NCI-H226 (cell line): Measurements from ENCODE around the gene SRPK2.
"Not testable (repeated sequence)": the region's sequence is repeated elsewhere in the genome, so short reads cannot be mapped to it uniquely, and the experiment has no call there.

Source experiments
- DNase-seq: peaks from one replicate; pipeline ENCODE4 v3.0.0-alpha.2; 2015

Gene SRPK2

GRCh38 chr7:105388356-105389087, at the start of gene SRPK2:
Gene SRPK2 (minus strand): TSS chr7:105388921.
- DNase-seq: peak; percentile 61

GRCh38 chr7:105438254-105438653, 49.5 kb upstream of the SRPK2 start:
- DNase-seq: no peak

DNA sequence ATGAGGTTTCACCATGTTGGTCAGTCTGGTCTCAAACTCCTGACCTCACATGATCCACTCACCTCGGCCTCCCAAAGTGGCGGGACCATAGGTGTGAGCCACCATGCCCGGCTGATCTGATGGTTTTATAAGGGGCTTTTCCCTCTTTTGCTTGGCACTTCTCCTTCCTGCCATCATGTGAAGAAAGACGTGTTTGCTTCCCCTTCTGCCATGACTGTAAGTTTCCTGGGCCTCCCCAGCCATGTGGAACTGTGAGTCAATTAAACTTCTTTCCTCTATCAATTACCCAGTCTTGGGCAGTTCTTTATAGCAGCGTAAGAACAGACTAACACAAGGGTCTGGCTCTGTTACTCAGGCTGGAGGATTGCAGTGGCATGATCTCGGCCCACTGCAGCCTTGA, 48.6 kb upstream of the SRPK2 start:
- not testable (repeated sequence) for DNase-seq

GRCh38 chr7:105429746-105430612, 41.3 kb upstream of the SRPK2 start:
- DNase-seq: no peak

DNA sequence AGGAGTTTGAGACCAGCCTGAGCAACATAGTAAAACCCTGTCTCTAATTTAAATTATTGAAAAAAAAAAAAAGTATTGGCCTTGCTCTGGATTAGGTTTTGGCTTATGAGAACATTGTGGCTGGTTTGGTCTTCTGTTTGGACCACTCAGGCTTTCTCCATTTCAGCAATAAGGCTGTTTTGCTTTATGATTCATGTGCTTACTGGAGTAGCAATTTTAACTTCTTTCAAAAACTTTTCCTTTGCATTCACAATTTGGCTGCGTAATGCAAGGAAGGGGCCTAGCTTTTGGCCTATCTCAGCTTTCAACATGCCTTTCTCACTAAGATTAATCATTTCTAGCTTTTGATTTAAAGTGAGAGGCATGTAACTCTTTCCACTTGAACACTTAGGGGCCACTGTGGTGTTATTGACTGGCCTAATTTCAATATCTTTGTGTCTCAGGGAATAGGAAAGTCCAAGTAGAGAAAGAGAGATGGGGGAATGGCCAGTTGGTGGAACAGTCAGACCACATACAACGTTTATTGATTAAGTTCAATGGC, 38.0 kb upstream of the SRPK2 start:
- DNase-seq: no peak

- no peak for DNase-seq
These were observed 35.3 kb upstream of the SRPK2 start for GRCh38 chr7:105423987-105424386.

DNA sequence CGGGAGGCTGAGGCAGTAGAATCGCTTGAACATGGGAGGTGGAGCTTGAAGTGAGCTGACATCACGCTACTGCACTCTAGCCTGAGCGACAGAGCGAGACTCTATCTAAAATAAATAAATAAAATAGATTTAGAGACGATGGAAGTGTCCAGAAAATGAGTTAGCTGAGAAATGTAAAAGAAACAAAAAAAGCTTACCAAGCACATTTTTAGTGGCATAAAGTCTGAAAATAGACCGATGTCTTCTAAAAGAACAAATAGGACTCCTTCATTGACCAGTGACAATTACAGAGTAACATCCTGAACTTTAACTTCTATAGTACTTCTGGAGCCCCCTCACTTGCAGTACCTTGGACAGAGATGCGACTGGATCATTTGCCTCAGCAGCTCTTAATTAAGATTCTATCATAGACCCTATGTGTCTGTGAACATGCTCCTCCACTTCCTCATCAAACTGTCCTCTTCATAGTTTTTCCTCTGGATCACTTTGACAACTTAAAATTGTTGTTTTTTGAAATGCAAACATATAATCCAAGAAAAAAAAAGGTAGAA, 25.2 kb upstream of the SRPK2 start:
- no peak for DNase-seq

DNA sequence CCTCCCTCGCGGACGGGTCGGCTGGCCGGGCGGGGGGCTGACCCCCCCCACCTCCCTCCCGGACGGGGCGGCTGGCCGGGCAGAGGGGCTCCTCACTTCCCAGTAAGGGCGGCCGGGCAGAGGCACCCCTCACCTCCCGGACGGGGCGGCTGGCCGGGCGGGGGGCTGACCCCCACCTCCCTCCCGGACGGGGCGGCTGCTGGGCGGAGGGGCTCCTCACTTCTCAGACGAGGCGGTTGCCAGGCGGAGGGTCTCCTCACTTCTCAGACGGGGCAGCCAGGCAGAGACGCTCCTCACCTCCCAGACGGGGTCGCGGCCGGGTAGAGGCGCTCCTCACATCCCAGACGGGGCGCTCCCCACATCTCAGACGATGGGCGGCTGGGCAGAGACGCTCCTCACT, 22.1 kb upstream of the SRPK2 start:
- not testable (repeated sequence) for DNase-seq

DNA sequence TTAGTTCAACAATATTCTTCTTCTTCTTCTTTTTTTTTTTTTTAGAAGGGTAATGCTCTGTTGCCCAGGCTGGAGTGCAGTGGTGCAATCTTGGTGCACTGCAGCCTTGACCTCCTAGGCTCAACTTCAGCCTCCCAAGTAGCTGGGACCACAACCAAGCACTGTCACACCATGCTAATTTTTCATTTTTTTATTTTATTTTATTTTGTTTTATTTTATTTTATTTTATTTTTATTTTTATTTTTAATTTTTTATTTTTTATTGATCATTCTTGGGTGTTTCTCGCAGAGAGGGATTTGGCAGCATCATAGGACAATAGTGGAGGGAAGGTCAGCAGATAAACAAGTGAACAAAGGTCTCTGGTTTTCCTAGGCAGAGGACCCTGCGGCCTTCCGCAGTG, 21.1 kb upstream of the SRPK2 start:
- DNase-seq: not testable (repeated sequence)

DNA sequence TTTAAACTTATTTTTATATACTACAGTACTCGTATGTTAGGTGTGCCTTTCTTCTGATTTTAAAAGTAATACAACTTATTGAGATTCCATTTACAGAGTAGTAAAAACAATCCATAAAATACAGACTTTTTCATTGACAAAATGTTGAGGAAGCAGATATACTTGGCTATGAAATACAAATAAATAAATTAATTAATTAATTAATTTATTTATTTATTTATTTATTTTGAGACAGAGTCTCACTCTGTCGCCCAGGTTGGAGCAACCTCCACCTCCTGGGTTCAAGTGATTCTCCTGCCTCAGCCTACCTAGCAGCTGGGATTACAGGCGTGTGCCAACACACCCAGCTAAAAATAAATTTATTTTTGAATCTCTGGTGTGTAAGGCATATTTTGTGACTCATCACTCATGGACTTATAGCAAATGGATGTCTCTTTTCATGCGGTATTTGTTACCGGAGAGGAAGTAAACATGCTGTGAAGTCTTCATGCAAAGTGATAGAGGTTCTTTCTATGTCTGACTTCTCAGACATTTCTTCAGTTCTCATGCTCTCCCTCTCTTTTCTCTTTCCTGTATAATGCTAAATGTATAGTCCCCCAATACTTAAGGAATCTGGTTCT, 20.2 kb upstream of the SRPK2 start:
- no peak for DNase-seq

GRCh38 chr7:105403128-105403527, 14.4 kb upstream of the SRPK2 start:
- DNase-seq: no peak

DNA sequence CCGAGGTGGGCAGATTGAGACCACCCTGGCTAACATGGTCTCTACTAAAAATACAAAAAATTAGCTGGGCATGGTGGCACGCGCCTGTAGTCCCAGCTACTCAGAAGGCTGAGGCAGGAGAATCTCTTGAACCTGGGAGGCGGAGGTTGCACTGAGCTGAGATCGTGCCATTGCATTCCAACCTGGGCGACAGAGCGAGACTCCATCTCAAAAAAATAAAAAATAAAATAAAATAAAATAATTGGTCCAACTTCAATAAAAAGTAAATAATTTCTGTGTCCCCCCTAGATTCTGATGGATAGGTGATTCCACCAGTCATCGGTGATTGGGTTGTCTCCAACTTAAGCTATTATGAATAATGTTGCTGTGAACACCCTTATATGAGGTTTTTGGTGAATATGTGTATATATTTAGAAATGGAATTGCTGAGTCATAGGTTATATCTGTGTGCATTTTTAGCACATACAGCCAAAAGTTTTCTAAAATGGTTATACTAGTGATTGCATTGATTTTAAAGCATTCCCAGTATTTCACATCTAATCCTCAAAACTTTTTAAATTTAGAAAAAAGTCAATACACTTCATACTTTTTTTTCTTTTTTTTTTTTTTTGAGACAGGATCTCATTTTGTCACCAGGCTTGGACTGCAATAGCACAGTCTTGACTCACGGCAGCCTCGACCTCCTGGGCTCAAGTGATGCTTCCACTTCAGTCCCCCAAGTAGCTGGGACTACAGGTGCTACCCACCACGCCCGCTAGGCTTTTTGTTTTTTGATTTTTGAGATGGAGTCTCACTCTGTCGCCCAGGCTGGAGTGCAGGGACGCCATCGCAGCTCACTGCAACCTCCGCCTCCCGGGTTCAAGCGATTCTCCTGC, 13.7 kb upstream of the SRPK2 start:
- no peak for DNase-seq

GRCh38 chr7:105399043-105399725, 10.5 kb upstream of the SRPK2 start:
- no peak for DNase-seq

GRCh38 chr7:105396566-105396965, 7.8 kb upstream of the SRPK2 start:
- no peak for DNase-seq

DNA sequence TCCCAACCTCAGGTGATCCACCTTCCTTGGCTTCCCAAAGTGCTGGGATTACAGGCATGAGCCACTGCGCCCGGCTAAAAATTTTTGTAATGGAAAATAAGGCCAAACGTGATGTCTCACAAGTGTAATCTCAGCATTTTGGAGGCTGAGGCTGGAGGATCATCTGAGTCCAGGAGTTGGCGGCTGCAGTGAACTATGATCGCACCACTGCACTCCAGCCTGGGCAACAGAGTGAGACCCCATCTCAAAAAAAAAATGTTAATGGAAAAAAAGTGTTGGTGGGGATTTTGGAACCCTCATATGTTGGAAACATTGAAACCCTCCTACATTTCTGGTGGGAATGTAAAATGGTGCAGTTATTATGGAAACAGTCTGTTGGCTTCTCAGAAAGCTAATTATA, 2.7 kb upstream of the SRPK2 start:
- no peak for DNase-seq

- DNase-seq: no peak
These were observed 1.2 kb upstream of the SRPK2 start for GRCh38 chr7:105389889-105390288.

GRCh38 chr7:105389088-105389650, 448 bp upstream of the SRPK2 start:
- peak; percentile 59 for DNase-seq

DNA sequence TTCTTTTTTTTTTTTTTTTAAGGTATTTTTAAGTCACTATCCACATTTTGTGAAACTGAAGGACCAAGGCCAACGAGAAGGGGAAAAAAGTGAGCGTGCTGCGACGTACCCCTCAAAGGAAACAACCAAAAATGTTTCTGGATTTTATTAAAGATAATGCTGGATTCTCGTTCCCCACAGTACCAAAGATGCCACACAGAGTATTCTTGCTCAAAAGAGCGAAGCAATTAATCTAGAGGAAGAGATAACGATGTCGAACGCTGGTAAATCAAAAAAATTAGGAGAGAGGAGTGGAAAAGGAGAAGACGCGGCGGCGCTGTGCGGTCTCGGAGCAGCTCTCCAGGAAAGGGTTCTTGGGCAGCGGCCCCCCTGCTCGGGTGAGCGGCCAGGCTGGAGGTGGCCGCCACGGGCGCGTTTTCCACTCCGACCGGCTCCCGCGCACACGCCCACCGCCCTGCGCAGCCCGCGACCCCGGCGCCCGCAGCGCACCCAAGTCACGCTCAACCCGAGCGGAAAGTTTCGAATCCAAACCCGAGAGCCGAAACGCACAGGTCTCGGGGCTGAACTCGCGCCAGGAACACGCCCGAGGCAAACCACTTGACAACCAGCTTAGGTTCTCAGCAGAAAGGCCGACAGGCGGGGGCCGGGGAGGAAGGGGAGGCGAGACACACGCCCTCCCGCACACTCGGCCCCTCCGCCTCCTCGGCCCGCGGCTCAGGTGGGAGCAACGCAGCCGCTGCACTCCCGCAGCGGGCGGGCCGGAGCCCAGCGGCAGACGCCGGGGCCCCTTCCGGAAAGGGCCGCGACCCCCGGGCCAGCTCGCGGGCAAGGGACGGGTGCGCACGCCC, 989 bp downstream of the SRPK2 start:
- peak; percentile 58 for DNase-seq

DNA sequence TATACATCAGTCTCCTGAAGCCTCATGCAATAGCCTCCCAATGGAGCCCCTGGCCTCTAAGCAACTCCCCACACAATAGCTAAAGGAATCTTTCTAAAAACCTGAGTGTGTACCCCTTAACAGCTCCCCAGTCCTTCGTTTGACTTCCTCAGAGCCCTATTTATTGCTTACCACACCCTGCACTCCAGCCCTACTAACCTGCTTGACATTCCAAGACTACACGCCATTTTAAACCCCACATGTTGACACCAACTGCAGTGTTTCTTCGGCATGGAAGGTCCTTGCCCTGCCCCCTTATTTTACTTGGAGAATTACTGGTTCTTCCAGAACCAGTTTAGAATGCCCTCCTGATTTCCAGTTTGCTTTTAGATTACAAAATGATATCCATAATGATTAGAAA, 10.8 kb downstream of the SRPK2 start:
- DNase-seq: no peak

DNA sequence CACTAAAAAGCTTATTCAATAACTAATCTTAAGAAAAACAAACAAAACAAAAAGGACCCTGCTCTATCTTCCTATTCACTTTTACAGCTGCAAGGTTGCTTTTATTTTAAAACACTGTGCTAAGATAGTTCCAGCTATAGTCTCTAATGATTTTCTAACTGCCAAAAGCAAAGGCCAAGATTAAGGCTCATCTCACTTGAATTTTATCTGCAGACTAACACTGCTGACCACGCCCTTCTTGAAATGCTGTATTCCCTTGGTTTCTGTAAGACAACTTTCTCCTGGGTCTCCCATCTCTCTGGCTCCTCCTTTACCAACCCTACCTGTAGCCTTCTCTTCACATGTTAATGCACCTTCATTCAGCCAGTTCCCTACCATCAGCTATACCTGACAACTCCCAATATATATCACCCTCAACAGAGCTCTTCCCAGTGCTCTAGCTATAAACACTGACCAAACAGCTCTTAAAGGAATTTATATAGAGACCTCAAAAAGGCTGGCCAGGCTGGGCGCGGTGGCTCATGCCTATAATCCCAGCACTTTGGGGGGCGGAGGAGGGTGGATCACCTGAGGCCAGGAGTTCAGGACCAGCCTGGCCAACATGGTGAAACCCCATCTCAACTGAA, 11.7 kb downstream of the SRPK2 start:
- no peak for DNase-seq
